HCT116 (cell line): ENCODE data around the gene CDH13.

Experiments used
- ATF3 ChIP-seq: IDR thresholded peaks from 2 replicates; pipeline ENCODE4 v1.6.1; 2012
- CEBPB ChIP-seq: IDR thresholded peaks from 2 replicates; pipeline ENCODE4 v1.6.1; 2012; ENCODE audit warnings: low read depth
- CTCF ChIP-seq, 3 experiments: fragments of 200-600 bp in 1 of 3; sonication (generic) in 1 of 3; IDR thresholded peaks in 2 of 3; conservative IDR thresholded peaks in 1 of 3; 2 replicates each; pipeline ENCODE4 v1.5.1; 2012 to 2017; ENCODE audit warnings: low read depth in 2 of 3, low read length in 2 of 3, antibody characterized with exemption in 1 of 3, borderline replicate concordance in 1 of 3, control low read depth in 1 of 3, mild to moderate bottlenecking in 1 of 3, mixed read lengths in 1 of 3, mixed run types in 1 of 3, moderate library complexity in 1 of 3; ENCODE audit not compliant: insufficient read depth in 1 of 3
- ELF1 ChIP-seq: IDR thresholded peaks from 2 replicates; pipeline ENCODE4 v1.6.1; 2012; ENCODE audit warnings: low read depth, borderline replicate concordance
- EZH2 ChIP-seq: fragments of 200-600 bp; sonication (generic); IDR thresholded peaks from 2 replicates; pipeline ENCODE4 v1.6.1; 2017; ENCODE audit warnings: antibody characterized with exemption, mixed run types
- JUND ChIP-seq: IDR thresholded peaks from 2 replicates; pipeline ENCODE4 v1.6.1; 2012
- POLR2A ChIP-seq: IDR thresholded peaks from 2 replicates; pipeline ENCODE4 v1.7.0; 2011; ENCODE audit warnings: borderline replicate concordance; ENCODE audit not compliant: insufficient read depth, insufficient read length; ENCODE audit errors: extremely low read depth
- POLR2AphosphoS5 ChIP-seq: IDR thresholded peaks from 2 replicates; pipeline ENCODE4 v1.6.1; 2011; ENCODE audit warnings: mild to moderate bottlenecking, low read depth, low read length, moderate library complexity
- RAD21 ChIP-seq: IDR thresholded peaks from 2 replicates; pipeline ENCODE4 v1.6.1; 2012; ENCODE audit warnings: low read depth, mild to moderate bottlenecking
- SIN3A ChIP-seq: IDR thresholded peaks from 2 replicates; pipeline ENCODE4 v1.6.1; 2012; ENCODE audit warnings: low read depth
- SP1 ChIP-seq: IDR thresholded peaks from 2 replicates; pipeline ENCODE4 v1.6.1; 2012; ENCODE audit warnings: low read depth
- TCF7L2 ChIP-seq: IDR thresholded peaks from 2 replicates; pipeline ENCODE4 v1.7.0; 2011; ENCODE audit warnings: borderline replicate concordance, inconsistent platforms; ENCODE audit not compliant: insufficient read depth, insufficient read length; ENCODE audit errors: extremely low read depth
- YY1 ChIP-seq: IDR thresholded peaks from 2 replicates; pipeline ENCODE4 v1.6.1; 2011; ENCODE audit warnings: low read length, low read depth, moderate library complexity, mild to moderate bottlenecking; ENCODE audit not compliant: insufficient replicate concordance; ENCODE audit errors: extremely low read depth

- no peak for TF ChIP-seq CTCF (IDR thresholded peaks at IDR 0.05 in 2 of 3, conservative IDR thresholded peaks at IDR 0.05 in 1 of 3; ENCODE audit: borderline replicate concordance in 1 of 3, insufficient read depth in 1 of 3, low read depth in 2 of 3, low read length in 2 of 3)
- TF ChIP-seq JUND = no peak
- no peak for TF ChIP-seq EZH2
- TF ChIP-seq POLR2A = no peak
- TF ChIP-seq POLR2AphosphoS5 = no peak
- no peak for TF ChIP-seq TCF7L2
- TF ChIP-seq SP1 = no peak
- no peak for TF ChIP-seq CEBPB
- TF ChIP-seq ATF3 = no peak
- TF ChIP-seq YY1 = no peak
- no peak for TF ChIP-seq ELF1
- no peak for TF ChIP-seq RAD21
- no peak for TF ChIP-seq SIN3A
Observed at GRCh38 chr16:82605076-82605475, 21.7 kb upstream of the CDH13 start.
